ENCODE data around the gene FLT3LG. TPM values are rescaled to one million over a fixed set of nuclear protein-coding genes. Genes with fewer than 3 reads are reported as not detected.
A peak's percentile ranks its signal among the peaks of the same experiment; 100 is the strongest.

Gene FLT3LG
- total RNA-seq, 2 donors from 2014 or later = 349 to 455 TPM

- DNase-seq = no peak
- Mint-ChIP-seq H3K27me3 (no peaks in the 10 kb centered on the region), H3K4me3 (no peak overlapping the region), H3K4me1 (peaks cover 27% of the 10 kb centered on the region), H3K27ac (no peak overlapping the region), H3K36me3 (ENCODE audit: low read depth) (no peaks in the 10 kb centered on the region)
- ATAC-seq = no peak
- no peaks in the 10 kb centered on the region for H3K9me3 ChIP-seq (ENCODE audit: control insufficient read depth, low read length, poor library complexity, severe bottlenecking)
These were observed 33.9 kb downstream of the FLT3LG start for GRCh38 chr19:49507803-49508494.

DNA sequence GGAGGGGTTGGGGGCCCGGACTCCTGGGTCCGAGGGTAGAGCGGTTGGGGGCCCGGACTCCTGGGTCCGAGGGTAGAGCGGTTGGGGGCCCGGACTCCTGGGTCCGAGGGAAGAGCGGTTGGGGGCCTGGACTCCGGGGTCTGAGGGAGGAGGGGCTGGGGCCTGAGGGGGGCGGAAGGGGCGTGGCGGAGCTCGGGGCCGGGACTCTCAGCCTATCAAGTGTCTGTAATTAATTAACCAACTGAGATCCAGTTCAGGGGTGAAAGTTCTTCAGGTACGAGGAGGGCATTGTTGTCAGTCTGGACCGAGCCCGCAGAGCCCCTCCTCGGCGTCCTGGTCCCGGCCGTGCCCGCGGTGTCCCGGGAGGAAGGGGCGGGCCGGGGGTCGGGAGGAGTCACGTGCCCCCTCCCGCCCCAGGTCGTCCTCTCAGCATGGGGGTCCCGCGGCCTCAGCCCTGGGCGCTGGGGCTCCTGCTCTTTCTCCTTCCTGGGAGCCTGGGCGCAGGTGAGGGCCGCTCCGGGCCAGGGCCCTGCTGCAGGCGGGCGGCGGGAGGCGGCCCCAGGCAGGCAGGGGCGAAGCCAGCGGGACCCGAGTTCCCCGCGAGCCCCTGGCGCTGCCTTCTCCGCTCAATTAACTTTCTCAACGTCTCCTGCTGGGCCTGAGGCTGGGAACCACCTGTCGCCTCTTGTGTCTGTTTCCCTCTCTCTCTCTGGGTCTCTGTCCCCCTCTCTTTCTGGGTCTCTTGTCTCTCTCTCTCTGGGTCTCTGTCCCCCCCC is 39.1 kb downstream of the FLT3LG start:
- no peaks in the 10 kb centered on the region for H3K36me3 Mint-ChIP-seq (ENCODE audit: low read depth)
- H3K4me3 Mint-ChIP-seq = peak overlapping the region; percentile 89
- no peaks in the 10 kb centered on the region for H3K27me3 Mint-ChIP-seq
- ATAC-seq (peak; percentile 70), DNase-seq (no peak)
- peaks cover 27% of the 10 kb centered on the region for H3K4me1 Mint-ChIP-seq
- no peaks in the 10 kb centered on the region for H3K9me3 ChIP-seq (ENCODE audit: control insufficient read depth, low read length, poor library complexity, severe bottlenecking)
- peak overlapping the region; percentile 85 for H3K27ac Mint-ChIP-seq

GRCh38 chr19:49513746-49514118 is 39.7 kb downstream of the FLT3LG start:
- peak overlapping the region; percentile 85 for H3K27ac Mint-ChIP-seq
- H3K4me3 Mint-ChIP-seq = peak overlapping the region; percentile 89
- H3K9me3 ChIP-seq (ENCODE audit: control insufficient read depth, low read length, poor library complexity, severe bottlenecking) = no peaks in the 10 kb centered on the region
- H3K36me3 Mint-ChIP-seq (ENCODE audit: low read depth) = no peaks in the 10 kb centered on the region
- peaks cover 26% of the 10 kb centered on the region for H3K4me1 Mint-ChIP-seq
- DNase-seq = no peak
- H3K27me3 Mint-ChIP-seq = no peaks in the 10 kb centered on the region
- no peak for ATAC-seq

DNA sequence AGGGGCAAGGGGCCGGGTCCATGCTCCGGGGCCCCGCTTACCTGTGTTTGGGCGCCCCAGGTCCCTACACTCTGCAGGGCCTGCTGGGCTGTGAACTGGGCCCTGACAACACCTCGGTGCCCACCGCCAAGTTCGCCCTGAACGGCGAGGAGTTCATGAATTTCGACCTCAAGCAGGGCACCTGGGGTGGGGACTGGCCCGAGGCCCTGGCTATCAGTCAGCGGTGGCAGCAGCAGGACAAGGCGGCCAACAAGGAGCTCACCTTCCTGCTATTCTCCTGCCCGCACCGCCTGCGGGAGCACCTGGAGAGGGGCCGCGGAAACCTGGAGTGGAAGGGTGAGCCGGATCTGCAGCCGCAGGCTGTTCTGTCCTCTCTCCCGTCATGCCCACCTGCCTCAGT is 40.1 kb downstream of the FLT3LG start:
- no peak for DNase-seq

GRCh38 chr19:49515767-49516166 is 41.8 kb downstream of the FLT3LG start:
- H3K27me3 Mint-ChIP-seq = no peaks in the 10 kb centered on the region
- no peaks in the 10 kb centered on the region for H3K36me3 Mint-ChIP-seq (ENCODE audit: low read depth)
- DNase-seq (no peak), ATAC-seq (no peak)
- H3K4me3 Mint-ChIP-seq = no peak overlapping the region
- H3K9me3 ChIP-seq (ENCODE audit: control insufficient read depth, low read length, poor library complexity, severe bottlenecking) = no peaks in the 10 kb centered on the region
- peaks cover 26% of the 10 kb centered on the region for H3K4me1 Mint-ChIP-seq
- H3K27ac Mint-ChIP-seq = no peak overlapping the region

More for the DNA sequence above, 40.1 kb downstream of the FLT3LG start:
- no peaks in the 10 kb centered on the region for H3K9me3 ChIP-seq (ENCODE audit: control insufficient read depth, low read length, poor library complexity, severe bottlenecking)
- no peaks in the 10 kb centered on the region for H3K27me3 Mint-ChIP-seq
- peak overlapping the region; percentile 89 for H3K4me3 Mint-ChIP-seq
- peaks cover 26% of the 10 kb centered on the region for H3K4me1 Mint-ChIP-seq
- no peak for ATAC-seq
- peak overlapping the region; percentile 85 for H3K27ac Mint-ChIP-seq
- H3K36me3 Mint-ChIP-seq (ENCODE audit: low read depth) = no peaks in the 10 kb centered on the region

- Mint-ChIP-seq H3K27me3 (no peaks in the 10 kb centered on the region), H3K4me3 (no peak overlapping the region), H3K4me1 (peaks cover 12% of the 10 kb centered on the region), H3K27ac (no peak overlapping the region), H3K36me3 (ENCODE audit: low read depth) (no peaks in the 10 kb centered on the region)
- ATAC-seq (no peak), DNase-seq (no peak)
- H3K9me3 ChIP-seq (ENCODE audit: control insufficient read depth, low read length, poor library complexity, severe bottlenecking) = no peaks in the 10 kb centered on the region
These were observed 44.0 kb downstream of the FLT3LG start for GRCh38 chr19:49518033-49518432.

GRCh38 chr19:49520705-49521319 is 46.8 kb downstream of the FLT3LG start:
- Mint-ChIP-seq H3K27me3 (no peaks in the 10 kb centered on the region), H3K4me1 (peaks cover 12% of the 10 kb centered on the region), H3K4me3 (no peak overlapping the region), H3K36me3 (ENCODE audit: low read depth) (no peaks in the 10 kb centered on the region), H3K27ac (no peak overlapping the region)
- ATAC-seq (no peak), DNase-seq (no peak)
- H3K9me3 ChIP-seq (ENCODE audit: control insufficient read depth, low read length, poor library complexity, severe bottlenecking) = no peaks in the 10 kb centered on the region

DNA sequence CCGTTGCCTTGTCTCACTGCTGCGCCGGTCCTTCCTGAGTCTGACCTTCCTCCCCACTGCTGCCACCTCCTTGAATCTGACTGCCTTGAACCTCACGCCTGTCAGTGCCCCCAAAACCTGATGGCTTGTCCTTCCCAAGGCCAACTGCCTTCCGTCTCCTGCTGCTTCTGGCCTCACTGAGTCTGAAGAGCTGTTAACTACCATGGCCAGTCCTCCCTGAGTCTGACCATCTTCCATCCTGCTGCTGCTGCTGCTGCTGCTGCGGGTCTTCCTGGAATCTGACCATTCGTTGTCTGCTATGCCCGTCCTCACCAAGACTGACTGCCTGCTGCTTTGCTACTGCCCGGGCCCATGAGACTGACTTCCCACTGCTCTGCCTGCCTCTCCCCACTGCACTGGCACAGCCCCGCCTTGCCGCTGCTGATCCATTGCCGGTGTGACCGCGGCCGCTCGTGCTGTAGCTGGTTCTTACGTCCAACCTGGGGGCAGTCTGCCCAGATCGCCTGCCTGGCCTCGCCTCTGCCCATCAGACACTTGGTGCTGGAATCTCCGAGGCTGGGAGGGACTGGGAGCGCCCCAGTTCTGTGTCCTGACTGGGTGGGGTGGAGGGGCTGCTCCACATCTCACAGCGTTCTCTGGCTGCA is 50.9 kb downstream of the FLT3LG start:
- Mint-ChIP-seq H3K27ac (peak overlapping the region; percentile 45), H3K4me1 (peaks cover 20% of the 10 kb centered on the region), H3K27me3 (no peaks in the 10 kb centered on the region), H3K36me3 (ENCODE audit: low read depth) (no peaks in the 10 kb centered on the region), H3K4me3 (no peak overlapping the region)
- no peaks in the 10 kb centered on the region for H3K9me3 ChIP-seq (ENCODE audit: control insufficient read depth, low read length, poor library complexity, severe bottlenecking)
- no peak for ATAC-seq
- DNase-seq = no peak

DNA sequence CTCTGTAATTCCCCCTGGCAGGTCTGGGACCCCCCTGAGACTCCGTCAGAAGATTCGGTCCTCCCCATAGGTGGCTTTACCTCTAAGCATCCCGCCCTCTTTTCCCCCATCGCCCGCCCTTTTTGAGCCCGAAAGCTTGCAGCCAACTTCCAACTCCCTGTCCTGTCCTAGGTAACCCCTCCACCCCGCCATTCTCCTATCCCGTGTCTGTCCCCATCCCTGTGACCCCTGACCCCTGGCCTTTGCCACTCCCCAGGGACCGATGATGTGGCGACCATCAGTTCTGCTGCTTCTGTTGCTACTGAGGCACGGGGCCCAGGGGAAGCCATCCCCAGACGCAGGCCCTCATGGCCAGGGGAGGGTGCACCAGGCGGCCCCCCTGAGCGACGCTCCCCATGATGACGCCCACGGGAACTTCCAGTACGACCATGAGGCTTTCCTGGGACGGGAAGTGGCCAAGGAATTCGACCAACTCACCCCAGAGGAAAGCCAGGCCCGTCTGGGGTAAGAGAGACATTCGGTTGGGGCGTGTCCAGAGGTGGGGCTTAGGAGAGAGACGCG is 54.3 kb downstream of the FLT3LG start:
- ATAC-seq = no peak
- Mint-ChIP-seq H3K27ac (no peak overlapping the region), H3K4me3 (peak overlapping the region; percentile 88), H3K27me3 (no peaks in the 10 kb centered on the region), H3K36me3 (ENCODE audit: low read depth) (peaks cover 2% of the 10 kb centered on the region), H3K4me1 (peaks cover 27% of the 10 kb centered on the region)
- H3K9me3 ChIP-seq (ENCODE audit: control insufficient read depth, low read length, poor library complexity, severe bottlenecking) = no peaks in the 10 kb centered on the region
- no peak for DNase-seq

DNA sequence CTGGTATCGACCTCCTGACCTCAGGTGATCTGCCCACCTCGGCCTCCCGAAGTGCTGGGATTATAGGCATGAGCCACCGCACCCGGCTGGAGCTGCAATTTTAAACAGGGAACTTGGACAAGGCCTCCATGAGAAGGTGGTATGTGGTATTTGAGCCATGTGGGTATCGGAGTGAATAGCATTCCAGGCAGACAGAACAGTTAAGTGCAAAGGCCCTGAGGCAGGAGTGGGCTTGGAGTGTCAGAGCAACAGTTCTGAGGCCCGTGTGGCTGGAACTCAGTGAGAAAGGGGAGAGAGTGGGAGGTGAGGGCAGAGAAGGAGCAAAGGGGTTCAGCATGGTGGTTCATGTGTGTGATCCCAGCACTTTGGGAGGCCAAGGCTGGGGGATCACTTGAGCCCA is 56.7 kb downstream of the FLT3LG start:
- Mint-ChIP-seq H3K4me1 (peaks cover 33% of the 10 kb centered on the region), H3K27me3 (no peaks in the 10 kb centered on the region), H3K4me3 (no peak overlapping the region), H3K36me3 (ENCODE audit: low read depth) (peaks cover 2% of the 10 kb centered on the region), H3K27ac (no peak overlapping the region)
- no peak for DNase-seq
- H3K9me3 ChIP-seq (ENCODE audit: control insufficient read depth, low read length, poor library complexity, severe bottlenecking) = no peaks in the 10 kb centered on the region
- no peak for ATAC-seq

DNA sequence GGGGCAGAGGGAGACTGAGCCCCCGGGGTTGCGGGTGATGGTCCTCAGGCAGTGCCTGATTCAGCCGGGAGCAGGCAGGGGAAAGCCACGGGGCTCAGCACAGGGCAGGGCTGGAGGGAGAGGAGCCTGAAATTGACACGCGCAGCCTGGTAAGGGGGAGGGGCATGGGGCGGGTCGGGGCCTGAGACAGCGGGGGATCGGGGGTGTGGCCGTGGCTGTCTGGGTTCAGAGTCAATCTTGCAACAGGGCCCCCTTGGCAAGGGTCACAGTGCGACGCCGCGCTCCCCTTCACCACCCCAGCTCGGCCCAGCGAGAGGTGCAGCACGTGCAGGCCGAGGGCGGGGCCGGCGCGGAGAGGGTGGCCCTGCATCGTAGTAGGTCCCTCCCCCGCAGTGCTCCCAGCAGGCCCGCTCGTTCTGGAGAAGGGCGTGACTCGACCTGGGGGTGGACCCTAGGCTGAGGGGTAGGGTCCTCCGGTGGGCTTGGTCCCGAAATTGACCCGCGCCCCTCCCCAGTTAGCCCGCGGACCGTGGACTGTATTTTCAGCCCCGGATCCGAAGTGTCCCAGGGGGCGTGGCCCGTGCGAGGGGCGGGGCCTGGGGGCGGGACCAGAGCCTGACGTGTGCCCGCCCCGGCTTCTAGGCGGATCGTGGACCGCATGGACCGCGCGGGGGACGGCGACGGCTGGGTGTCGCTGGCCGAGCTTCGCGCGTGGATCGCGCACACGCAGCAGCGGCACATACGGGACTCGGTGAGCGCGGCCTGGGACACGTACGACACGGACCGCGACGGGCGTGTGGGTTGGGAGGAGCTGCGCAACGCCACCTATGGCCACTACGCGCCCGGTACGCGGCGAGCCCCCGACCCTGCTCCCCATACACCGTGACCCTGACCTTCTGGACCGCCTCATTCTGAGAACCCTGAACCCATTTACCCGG is 59.8 kb downstream of the FLT3LG start:
- H3K27me3 Mint-ChIP-seq = no peaks in the 10 kb centered on the region
- peak; percentile 80 to 86 (median 80) for DNase-seq
- H3K36me3 Mint-ChIP-seq (ENCODE audit: low read depth) = peaks cover 2% of the 10 kb centered on the region
- H3K9me3 ChIP-seq (ENCODE audit: control insufficient read depth, low read length, poor library complexity, severe bottlenecking) = no peaks in the 10 kb centered on the region
- H3K4me1 Mint-ChIP-seq = peaks cover 22% of the 10 kb centered on the region
- ATAC-seq = peak; percentile 93
- peak overlapping the region; percentile 93 for H3K4me3 Mint-ChIP-seq
- peak overlapping the region; percentile 75 for H3K27ac Mint-ChIP-seq

Data from T-helper 17 cell (primary cell).